ENCODE measurements around the gene RICTOR.

The RICTOR gene

GRCh38 chr5:38929838-38930237, 144.4 kb downstream of the RICTOR start:
- no peak for DNase-seq

- DNase-seq, result no peak
These were observed 146.7 kb downstream of the RICTOR start for GRCh38 chr5:38927470-38927869.

- DNase-seq, result no peak
These were observed 148.1 kb downstream of the RICTOR start for GRCh38 chr5:38926121-38926520.

- no peak for DNase-seq
These were observed 148.9 kb downstream of the RICTOR start for GRCh38 chr5:38925154-38925925.

GRCh38 chr5:38923661-38924451, 150.3 kb downstream of the RICTOR start:
- DNase-seq, result no peak

- peak; percentile 32 for DNase-seq
These were observed 152.0 kb downstream of the RICTOR start for GRCh38 chr5:38922199-38922598.

GRCh38 chr5:38921174-38921573, 153.0 kb downstream of the RICTOR start:
- DNase-seq, result no peak

GRCh38 chr5:38916802-38917201, 157.4 kb downstream of the RICTOR start:
- no peak for DNase-seq

- DNase-seq, result no peak
These were observed 160.5 kb downstream of the RICTOR start for GRCh38 chr5:38913714-38914113.

- no peak for DNase-seq
These were observed 162.3 kb downstream of the RICTOR start for GRCh38 chr5:38911933-38912332.

- no peak for DNase-seq
These were observed 167.7 kb downstream of the RICTOR start for GRCh38 chr5:38906503-38906902.

GRCh38 chr5:38905516-38905915, 168.7 kb downstream of the RICTOR start:
- no peak for DNase-seq

- DNase-seq, result no peak
These were observed 174.3 kb downstream of the RICTOR start for GRCh38 chr5:38899936-38900335.

GRCh38 chr5:38896760-38897159, 177.4 kb downstream of the RICTOR start:
- DNase-seq, result no peak

GRCh38 chr5:38892363-38892762, 181.8 kb downstream of the RICTOR start:
- no peak for DNase-seq

- no peak for DNase-seq
These were observed 182.6 kb downstream of the RICTOR start for GRCh38 chr5:38891563-38891962.

- DNase-seq, result no peak
These were observed 184.8 kb downstream of the RICTOR start for GRCh38 chr5:38889424-38889823.

- no peak for DNase-seq
These were observed 186.2 kb downstream of the RICTOR start for GRCh38 chr5:38888041-38888440.
